WI38 (cell line): Measurements from ENCODE around the gene AATF.

Experiments used
- H3K4me3 ChIP-seq: 2 replicates; pipeline ENCODE4 v1.5.1; 2011; ENCODE audit warnings: low read depth, mild to moderate bottlenecking, control low read depth, low read length
- TF ChIP-seq, protein P1 (sequence below): IDR thresholded peaks from 2 replicates; pipeline ENCODE4 v1.5.1; 2012; ENCODE audit warnings: low read depth, mild to moderate bottlenecking, control low read depth, low read length

The AATF gene

DNA sequence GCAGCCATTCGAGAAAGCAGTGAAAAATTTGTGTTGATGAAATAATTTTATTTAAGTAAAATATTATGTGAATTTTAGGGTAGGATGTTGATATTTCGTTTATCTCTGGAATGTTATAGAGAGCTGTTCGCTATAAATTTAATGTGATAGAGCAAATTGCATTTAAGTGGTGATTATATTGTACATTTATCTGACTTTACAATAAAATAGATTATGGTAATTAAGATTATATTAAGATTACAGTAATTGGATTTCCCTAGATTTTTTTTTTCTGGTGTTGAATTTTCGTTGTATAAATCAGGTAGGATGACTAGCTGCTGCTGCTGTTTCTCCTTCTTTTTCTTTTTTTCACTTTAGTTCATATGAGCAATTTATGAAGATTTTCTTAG is 71.0 kb downstream of the AATF start:
- TF ChIP-seq, protein P1, sequence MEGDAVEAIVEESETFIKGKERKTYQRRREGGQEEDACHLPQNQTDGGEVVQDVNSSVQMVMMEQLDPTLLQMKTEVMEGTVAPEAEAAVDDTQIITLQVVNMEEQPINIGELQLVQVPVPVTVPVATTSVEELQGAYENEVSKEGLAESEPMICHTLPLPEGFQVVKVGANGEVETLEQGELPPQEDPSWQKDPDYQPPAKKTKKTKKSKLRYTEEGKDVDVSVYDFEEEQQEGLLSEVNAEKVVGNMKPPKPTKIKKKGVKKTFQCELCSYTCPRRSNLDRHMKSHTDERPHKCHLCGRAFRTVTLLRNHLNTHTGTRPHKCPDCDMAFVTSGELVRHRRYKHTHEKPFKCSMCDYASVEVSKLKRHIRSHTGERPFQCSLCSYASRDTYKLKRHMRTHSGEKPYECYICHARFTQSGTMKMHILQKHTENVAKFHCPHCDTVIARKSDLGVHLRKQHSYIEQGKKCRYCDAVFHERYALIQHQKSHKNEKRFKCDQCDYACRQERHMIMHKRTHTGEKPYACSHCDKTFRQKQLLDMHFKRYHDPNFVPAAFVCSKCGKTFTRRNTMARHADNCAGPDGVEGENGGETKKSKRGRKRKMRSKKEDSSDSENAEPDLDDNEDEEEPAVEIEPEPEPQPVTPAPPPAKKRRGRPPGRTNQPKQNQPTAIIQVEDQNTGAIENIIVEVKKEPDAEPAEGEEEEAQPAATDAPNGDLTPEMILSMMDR = no peak
- H3K4me3 ChIP-seq = no peak overlapping the region

DNA sequence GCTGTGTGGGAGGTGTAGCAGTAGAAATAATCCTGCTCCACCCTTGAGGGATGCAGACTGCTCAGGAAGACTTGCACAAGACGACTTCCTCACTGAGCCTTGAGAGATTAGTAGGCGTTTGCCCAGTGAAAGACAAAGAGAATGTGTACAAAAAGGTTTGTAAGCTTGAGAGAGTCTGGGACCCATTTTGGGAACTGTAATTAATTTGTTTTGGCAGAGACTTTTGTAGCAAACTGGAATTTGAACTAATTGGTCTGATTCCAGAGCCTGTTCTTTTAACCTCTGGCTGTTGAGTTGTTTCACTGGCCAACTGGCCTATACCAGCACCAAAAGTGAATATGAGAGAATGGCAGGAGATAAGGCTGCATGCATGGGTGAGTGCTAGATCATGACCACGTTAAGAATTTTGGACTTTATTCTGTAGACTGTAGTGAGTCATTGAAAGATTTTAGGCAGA is 75.5 kb downstream of the AATF start:
- no peak overlapping the region for H3K4me3 ChIP-seq
- TF ChIP-seq, protein P1 = no peak

DNA sequence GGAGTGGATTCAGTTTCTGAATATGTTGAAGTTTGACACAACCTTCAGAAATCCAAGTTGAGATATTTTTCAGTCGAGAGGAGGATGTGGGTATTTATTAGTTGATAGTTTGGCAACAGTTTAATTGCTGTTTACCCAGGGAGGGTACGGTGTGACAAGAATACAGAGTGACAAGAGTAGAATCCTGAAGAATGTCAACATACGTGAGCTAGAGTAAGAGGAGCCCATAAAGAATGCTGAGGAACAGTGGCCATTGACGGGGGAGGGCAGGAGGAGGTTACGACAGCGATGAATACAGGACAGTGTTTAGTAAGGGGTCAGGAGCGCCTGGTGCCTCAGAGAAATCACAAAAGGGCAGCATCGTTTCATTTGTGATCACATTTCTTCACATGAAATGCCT is 76.5 kb downstream of the AATF start:
- no peak overlapping the region for H3K4me3 ChIP-seq
- TF ChIP-seq, protein P1 = no peak

GRCh38 chr17:37025847-37026530 is 77.2 kb downstream of the AATF start:
- H3K4me3 ChIP-seq = no peak overlapping the region
- TF ChIP-seq, protein P1 = no peak

DNA sequence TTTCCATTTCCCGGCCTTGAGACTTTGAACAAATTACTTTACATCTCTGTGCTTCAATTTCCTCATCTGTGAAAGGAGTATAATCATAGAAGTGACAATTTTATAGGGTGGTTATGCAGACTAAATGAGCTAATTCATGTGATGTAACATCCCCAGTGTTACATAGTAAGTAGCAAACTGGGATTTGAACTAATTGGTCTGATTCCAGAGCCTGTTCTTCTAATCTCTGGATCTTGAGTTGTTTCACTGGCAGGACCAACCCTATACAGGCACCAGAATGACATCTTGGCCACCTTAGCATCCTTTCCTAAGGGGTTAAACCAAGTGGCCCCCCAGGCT is 77.7 kb downstream of the AATF start:
- TF ChIP-seq, protein P1 = no peak
- H3K4me3 ChIP-seq = no peak overlapping the region

DNA sequence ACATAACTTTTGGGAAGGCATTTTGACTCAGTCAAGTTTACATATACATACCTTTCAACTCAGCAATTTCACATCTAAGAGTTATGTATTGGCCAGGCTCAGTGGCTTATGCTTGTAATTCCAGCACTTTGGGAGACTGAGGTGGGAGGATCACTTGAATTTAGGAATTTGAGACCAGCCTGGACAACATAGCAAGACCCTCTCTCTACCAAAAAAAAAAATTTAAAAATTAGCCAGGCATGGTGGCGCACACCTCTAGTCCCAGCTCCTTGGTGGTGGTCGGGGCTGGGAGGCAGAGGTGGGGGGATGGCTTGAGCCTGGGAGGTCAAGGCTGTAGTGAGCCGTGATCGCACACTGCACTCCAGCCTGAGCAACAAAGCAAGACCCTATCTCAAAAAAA is 79.3 kb downstream of the AATF start:
- H3K4me3 ChIP-seq = no peak overlapping the region
- TF ChIP-seq, protein P1 = no peak

- TF ChIP-seq, protein P1 = no peak
- H3K4me3 ChIP-seq = no peak overlapping the region
Observed at GRCh38 chr17:37031493-37032083, 82.8 kb downstream of the AATF start.
